Caco-2 (cell line): ENCODE measurements around the gene VCX2. TPM values are rescaled to one million over a fixed set of nuclear protein-coding genes. Genes with fewer than 3 reads are reported as not detected.

ENCODE experiments used
- BruUV-seq: library from RNA; stranded (reverse); fragments of 400-500 nt; replicated peaks from 2 replicates; lab custom pipeline; 2021; lab: Mats Ljungman, UMichigan
- CTCF ChIA-PET: fragments of 300-600 bp; sonication (Branson Sonifier 250); formaldehyde crosslinking; loops from one replicate; lab custom pipeline; 2022; ENCODE audit warnings: antibody characterized with exemption; lab: Charles Lee
- POLR2A ChIA-PET: fragments of 300-600 bp; sonication (Branson Sonifier 250); formaldehyde crosslinking; loops from one replicate; lab custom pipeline; 2022; ENCODE audit warnings: antibody characterized with exemption; lab: Charles Lee
- DNase-seq, 2 experiments: peaks; one replicate each; pipeline versions ENCODE4 v3.0.0 to v3.0.0-alpha.2; 2020 to 2022
- H3K27me3 ChIP-seq: replicated peaks from 2 replicates; pipeline ENCODE4 v1.6.0; 2011; ENCODE audit warnings: low read length; ENCODE audit not compliant: control insufficient read depth, insufficient read depth
- H3K36me3 ChIP-seq: 2 replicates; pipeline ENCODE4 v1.5.1; 2011; ENCODE audit warnings: low read length; ENCODE audit not compliant: control insufficient read depth, insufficient read depth
- H3K4me1 ChIP-seq: fragments of 250-450 bp; sonication (Bioruptor Pico); 2 replicates; pipeline ENCODE4 v1.5.1; 2020; ENCODE audit warnings: mild to moderate bottlenecking
- H3K4me3 ChIP-seq: 2 replicates; pipeline ENCODE4 v1.5.1; 2011; ENCODE audit warnings: low read depth, mild to moderate bottlenecking, control low read depth, low read length
- H3K9me3 ChIP-seq: fragments of 250-450 bp; sonication (Bioruptor Pico); 2 replicates; pipeline ENCODE4 v1.5.1; 2020; ENCODE audit warnings: mild to moderate bottlenecking, moderate library complexity
- H3K27ac Mint-ChIP-seq: one replicate; pipeline ENCODE4 v1.8.0; 2022; ENCODE audit warnings: mixed read lengths; ENCODE audit not compliant: unreplicated experiment
- H3K27me3 Mint-ChIP-seq: one replicate; pipeline ENCODE4 v1.8.0; 2022; ENCODE audit warnings: mixed read lengths; ENCODE audit not compliant: insufficient read depth, unreplicated experiment
- H3K36me3 Mint-ChIP-seq: one replicate; pipeline ENCODE4 v1.8.0; 2022; ENCODE audit warnings: mild to moderate bottlenecking, mixed read lengths; ENCODE audit not compliant: insufficient read depth, unreplicated experiment
- H3K4me1 Mint-ChIP-seq: one replicate; pipeline ENCODE4 v1.8.0; 2022; ENCODE audit warnings: low read depth, mixed read lengths; ENCODE audit not compliant: unreplicated experiment
- H3K4me3 Mint-ChIP-seq: one replicate; pipeline ENCODE4 v1.8.0; 2022; ENCODE audit warnings: mild to moderate bottlenecking, moderate library complexity, mixed read lengths; ENCODE audit not compliant: unreplicated experiment
- H3K9me3 Mint-ChIP-seq: one replicate; pipeline ENCODE4 v1.8.0; 2022; ENCODE audit warnings: mixed read lengths; ENCODE audit not compliant: unreplicated experiment
- CTCF ChIP-seq, 2 experiments: fragments of 200-600 bp in 1 of 2; IDR thresholded peaks; 1 replicate in 1 of 2; 2 replicates in 1 of 2; pipeline versions ENCODE4 v1.5.1 to v1.8.0; 2011 to 2022; ENCODE audit warnings: antibody characterized with exemption in 1 of 2, control low read depth in 1 of 2, inconsistent platforms in 1 of 2, low read depth in 1 of 2, low read length in 1 of 2, mild to moderate bottlenecking in 1 of 2, moderate library complexity in 1 of 2; ENCODE audit not compliant: insufficient read depth in 1 of 2, severe bottlenecking in 1 of 2, unreplicated experiment in 1 of 2
- intact Hi-C: fragments of 100-400 bp; cut with micrococcal nuclease; formaldehyde crosslinking; loops from one replicate; pipeline ENCODE4 v1.10.0; 2022; ENCODE audit not compliant: unreplicated experiment
- total RNA-seq: library from RNA; stranded (reverse); gene quantifications from 2 replicates; pipeline ENCODE4 v1.2.3, GENCODE V29; 2022

VCX2 gene
- total RNA-seq, 1 experiment from 2014 or later, result not detected

GRCh38 chrX:8126648-8127047 lies 44.4 kb downstream of the VCX2 start:
- POLR2A ChIA-PET, result no interaction called here
- no peak for TF ChIP-seq CTCF (IDR thresholded peaks at IDR 0.05; ENCODE audit: insufficient read depth in 1 of 2, low read depth in 1 of 2, low read length in 1 of 2, severe bottlenecking in 1 of 2, unreplicated experiment in 1 of 2)
- CTCF ChIA-PET, result no interaction called here
- Mint-ChIP-seq H3K27me3 (no peaks in the 10 kb centered on the region), H3K27ac (no peak overlapping the region), H3K4me3 (no peak overlapping the region), H3K36me3 (no peaks in the 10 kb centered on the region), H3K4me1 (peaks cover 5% of the 10 kb centered on the region), H3K9me3 (no peaks in the 10 kb centered on the region)
- Histone ChIP-seq H3K36me3 (no peaks in the 10 kb centered on the region), H3K4me1 (no peaks in the 10 kb centered on the region), H3K9me3 (no peaks in the 10 kb centered on the region), H3K27me3 (no peaks in the 10 kb centered on the region), H3K4me3 (no peak overlapping the region)
- intact Hi-C loops, result no loop called here
- no TSS peak for BruUV-seq
- no peak for DNase-seq

GRCh38 chrX:8126092-8126491 lies 45.0 kb downstream of the VCX2 start:
- POLR2A ChIA-PET, result no interaction called here

GRCh38 chrX:8125566-8125965 lies 45.5 kb downstream of the VCX2 start:
- H3K9me3 ChIP-seq, result no peaks in the 10 kb centered on the region
- H3K4me3 Mint-ChIP-seq, result no peak overlapping the region
- DNase-seq, result no peak
- no peak for TF ChIP-seq CTCF (IDR thresholded peaks at IDR 0.05; ENCODE audit: insufficient read depth in 1 of 2, low read depth in 1 of 2, low read length in 1 of 2, severe bottlenecking in 1 of 2, unreplicated experiment in 1 of 2)
- ChIA-PET CTCF (no interaction called here), POLR2A (no interaction called here)
- BruUV-seq, result no TSS peak
- H3K27ac Mint-ChIP-seq, result no peak overlapping the region
- H3K36me3 ChIP-seq, result no peaks in the 10 kb centered on the region
- no peak overlapping the region for H3K4me3 ChIP-seq
- H3K27me3 ChIP-seq, result no peaks in the 10 kb centered on the region
- H3K4me1 Mint-ChIP-seq, result peaks cover 5% of the 10 kb centered on the region
- no peaks in the 10 kb centered on the region for H3K4me1 ChIP-seq
- H3K27me3 Mint-ChIP-seq, result no peaks in the 10 kb centered on the region
- no peaks in the 10 kb centered on the region for H3K9me3 Mint-ChIP-seq
- no peaks in the 10 kb centered on the region for H3K36me3 Mint-ChIP-seq
- intact Hi-C loops, result no loop called here

More at GRCh38 chrX:8126092-8126491, 45.0 kb downstream of the VCX2 start:
- DNase-seq, result no peak
- no peak overlapping the region for H3K27ac Mint-ChIP-seq
- no peaks in the 10 kb centered on the region for H3K4me1 ChIP-seq
- no peaks in the 10 kb centered on the region for H3K27me3 Mint-ChIP-seq
- H3K4me1 Mint-ChIP-seq, result peaks cover 5% of the 10 kb centered on the region
- no peak for TF ChIP-seq CTCF (IDR thresholded peaks at IDR 0.05; ENCODE audit: insufficient read depth in 1 of 2, low read depth in 1 of 2, low read length in 1 of 2, severe bottlenecking in 1 of 2, unreplicated experiment in 1 of 2)
- no TSS peak for BruUV-seq
- no peaks in the 10 kb centered on the region for H3K9me3 Mint-ChIP-seq
- H3K36me3 ChIP-seq, result no peaks in the 10 kb centered on the region
- H3K36me3 Mint-ChIP-seq, result no peaks in the 10 kb centered on the region
- no peaks in the 10 kb centered on the region for H3K27me3 ChIP-seq
- H3K4me3 Mint-ChIP-seq, result no peak overlapping the region
- CTCF ChIA-PET, result no interaction called here
- no peak overlapping the region for H3K4me3 ChIP-seq
- intact Hi-C loops, result no loop called here
- no peaks in the 10 kb centered on the region for H3K9me3 ChIP-seq
